GM06990 (cell line): Measurements from ENCODE around the gene ZBTB47.

Experiments
- DNase-seq: peaks from one replicate; pipeline ENCODE4 v3.0.0-alpha.2; 2011; ENCODE audit not compliant: insufficient read length; ENCODE audit errors: extremely low read depth
- H3K27me3 ChIP-seq: replicated peaks from 2 replicates; pipeline ENCODE4 v1.6.0; 2011; ENCODE audit warnings: low read length; ENCODE audit not compliant: control insufficient read depth, insufficient read depth
- H3K36me3 ChIP-seq: 2 replicates; pipeline ENCODE4 v1.5.1; 2011; ENCODE audit warnings: low read length; ENCODE audit not compliant: control insufficient read depth, insufficient read depth
- H3K4me3 ChIP-seq: replicated peaks from 2 replicates; pipeline ENCODE4 v1.5.1; 2011; ENCODE audit warnings: low read depth, mild to moderate bottlenecking, control low read depth, low read length
- TF ChIP-seq, protein P1 (sequence below): IDR thresholded peaks from 2 replicates; pipeline ENCODE4 v1.5.1; 2011; ENCODE audit warnings: low read length, control low read depth, mild to moderate bottlenecking, inconsistent platforms; ENCODE audit not compliant: insufficient read depth, poor library complexity, severe bottlenecking

Gene ZBTB47

GRCh38 chr3:42667096-42667522, 13.6 kb downstream of the ZBTB47 start:
- Histone ChIP-seq H3K27me3 (no peaks in the 10 kb centered on the region), H3K36me3 (no peaks in the 10 kb centered on the region), H3K4me3 (no peak overlapping the region)
- TF ChIP-seq, protein P1, sequence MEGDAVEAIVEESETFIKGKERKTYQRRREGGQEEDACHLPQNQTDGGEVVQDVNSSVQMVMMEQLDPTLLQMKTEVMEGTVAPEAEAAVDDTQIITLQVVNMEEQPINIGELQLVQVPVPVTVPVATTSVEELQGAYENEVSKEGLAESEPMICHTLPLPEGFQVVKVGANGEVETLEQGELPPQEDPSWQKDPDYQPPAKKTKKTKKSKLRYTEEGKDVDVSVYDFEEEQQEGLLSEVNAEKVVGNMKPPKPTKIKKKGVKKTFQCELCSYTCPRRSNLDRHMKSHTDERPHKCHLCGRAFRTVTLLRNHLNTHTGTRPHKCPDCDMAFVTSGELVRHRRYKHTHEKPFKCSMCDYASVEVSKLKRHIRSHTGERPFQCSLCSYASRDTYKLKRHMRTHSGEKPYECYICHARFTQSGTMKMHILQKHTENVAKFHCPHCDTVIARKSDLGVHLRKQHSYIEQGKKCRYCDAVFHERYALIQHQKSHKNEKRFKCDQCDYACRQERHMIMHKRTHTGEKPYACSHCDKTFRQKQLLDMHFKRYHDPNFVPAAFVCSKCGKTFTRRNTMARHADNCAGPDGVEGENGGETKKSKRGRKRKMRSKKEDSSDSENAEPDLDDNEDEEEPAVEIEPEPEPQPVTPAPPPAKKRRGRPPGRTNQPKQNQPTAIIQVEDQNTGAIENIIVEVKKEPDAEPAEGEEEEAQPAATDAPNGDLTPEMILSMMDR = no peak
- no peak for DNase-seq

GRCh38 chr3:42667523-42668412, 14.3 kb downstream of the ZBTB47 start:
- no peak for DNase-seq
- TF ChIP-seq, protein P1 = no peak
- no peaks in the 10 kb centered on the region for H3K27me3 ChIP-seq
- H3K4me3 ChIP-seq = no peak overlapping the region
- no peaks in the 10 kb centered on the region for H3K36me3 ChIP-seq

- TF ChIP-seq, protein P1 = no peak
- Histone ChIP-seq H3K4me3 (no peak overlapping the region), H3K27me3 (no peaks in the 10 kb centered on the region), H3K36me3 (no peaks in the 10 kb centered on the region)
- no peak for DNase-seq
Observed at GRCh38 chr3:42668413-42668760, 14.9 kb downstream of the ZBTB47 start.

GRCh38 chr3:42668793-42669217, 15.3 kb downstream of the ZBTB47 start:
- Histone ChIP-seq H3K4me3 (no peak overlapping the region), H3K27me3 (no peaks in the 10 kb centered on the region), H3K36me3 (no peaks in the 10 kb centered on the region)
- DNase-seq = no peak
- TF ChIP-seq, protein P1 = no peak

DNA sequence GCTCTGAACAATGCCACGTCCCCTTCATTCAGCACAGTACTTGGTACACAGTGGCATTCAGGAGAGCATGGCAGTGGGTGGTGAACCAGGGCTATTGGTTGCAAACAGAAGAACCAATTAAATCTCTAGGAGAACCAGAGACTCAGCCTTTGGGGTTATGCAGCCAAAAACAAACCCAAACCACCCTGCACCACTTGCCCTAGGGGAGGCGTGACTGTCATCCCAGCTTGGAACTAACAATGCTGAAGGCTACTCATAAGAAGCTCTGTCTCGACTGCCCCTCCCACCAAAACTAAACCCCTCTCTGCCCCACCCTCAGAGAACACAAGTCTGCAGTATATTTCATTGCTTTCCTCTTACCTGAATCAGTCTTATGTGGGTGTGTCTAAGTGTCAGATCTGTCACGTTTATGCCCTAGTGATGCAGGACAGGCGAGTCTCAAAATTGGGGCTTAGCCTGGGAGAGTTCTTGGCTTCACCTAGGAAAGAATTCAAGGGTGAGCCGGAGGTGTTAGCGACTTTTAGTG, 16.6 kb downstream of the ZBTB47 start:
- no peaks in the 10 kb centered on the region for H3K36me3 ChIP-seq
- TF ChIP-seq, protein P1 = no peak
- H3K27me3 ChIP-seq = no peaks in the 10 kb centered on the region
- no peak overlapping the region for H3K4me3 ChIP-seq
- DNase-seq = no peak
